GM12873 (cell line): ENCODE results near the gene SMIM41.

ENCODE experiments used
- CTCF ChIP-seq: IDR thresholded peaks from 2 replicates; pipeline ENCODE4 v1.5.1; 2012; ENCODE audit warnings: low read depth, mild to moderate bottlenecking, moderate library complexity, low read length, control low read depth; ENCODE audit not compliant: insufficient read depth; ENCODE audit errors: missing control alignments

Gene SMIM41

GRCh38 chr12:52079576-52080402 is at the start of gene SMIM41:
Gene SMIM41 (plus strand): TSS chr12:52079704. CDS start chr12:52079780, 76 bp downstream.
- no peak for TF ChIP-seq CTCF

GRCh38 chr12:52032446-52032803 is 47.1 kb upstream of the SMIM41 start:
- no peak for TF ChIP-seq CTCF

GRCh38 chr12:52032804-52033445 is 46.6 kb upstream of the SMIM41 start:
- TF ChIP-seq CTCF: no peak

GRCh38 chr12:52033446-52034140 is 45.9 kb upstream of the SMIM41 start:
- no peak for TF ChIP-seq CTCF

- TF ChIP-seq CTCF: no peak
Observed at GRCh38 chr12:52035190-52035589, 44.3 kb upstream of the SMIM41 start.

- TF ChIP-seq CTCF: no peak
Observed at GRCh38 chr12:52035926-52036325, 43.6 kb upstream of the SMIM41 start.

GRCh38 chr12:52036587-52037171 is 42.8 kb upstream of the SMIM41 start:
- TF ChIP-seq CTCF: no peak
